ENCODE data around the gene P4HA1.

Gene P4HA1

DNA sequence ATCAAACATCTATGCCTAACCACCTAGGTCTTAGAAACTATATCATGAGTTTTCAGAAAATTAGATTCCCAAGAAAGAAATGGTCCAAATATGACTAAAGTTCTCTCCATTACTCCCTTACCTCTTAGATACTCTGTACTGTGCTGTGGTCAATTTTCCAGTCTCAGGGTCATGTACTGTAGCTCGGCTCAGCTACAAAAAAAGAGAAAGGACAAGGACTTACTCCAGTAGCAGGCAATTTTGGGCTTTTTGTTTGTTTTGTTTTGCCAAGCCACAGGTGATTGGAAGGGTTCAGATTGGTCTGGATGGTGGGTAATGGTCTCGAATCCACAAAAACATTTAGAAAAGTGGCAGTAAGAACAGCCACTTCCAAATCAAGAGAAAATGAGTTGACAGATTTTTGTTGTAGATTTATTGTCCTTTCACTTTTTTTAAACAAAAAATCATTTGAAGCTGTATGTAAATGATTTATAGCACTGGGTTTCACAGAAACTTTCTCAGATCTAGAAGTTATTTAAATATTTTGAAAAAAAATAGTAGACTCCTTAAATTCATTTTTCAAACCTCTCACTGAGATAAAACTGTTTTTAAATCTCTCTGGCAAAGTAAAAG, 52.8 kb downstream of the P4HA1 start:
- WGBS (ENCODE audit: extremely low coverage, insufficient coverage, insufficient read length), result no CpG with 5 or more reads among the region's 2 CpGs
- H2BK120ac ChIP-seq (ENCODE audit: insufficient read depth, low read length, poor library complexity), result no peak overlapping the region
- no peaks in the 10 kb centered on the region for H3K79me1 ChIP-seq (ENCODE audit: low read length)
- no peak overlapping the region for H4K8ac ChIP-seq (ENCODE audit: low read depth, low read length)
- H3K9me3 ChIP-seq (ENCODE audit: insufficient read depth, low read depth, low read length), result no peaks in the 10 kb centered on the region
- H3K14ac ChIP-seq (ENCODE audit: low read length), result no peak overlapping the region
- no peak overlapping the region for H4K12ac ChIP-seq (ENCODE audit: low read depth, low read length)
- H3K4me2 ChIP-seq (ENCODE audit: low read length), result no peak overlapping the region
- no peak overlapping the region for H2AK5ac ChIP-seq (ENCODE audit: low read length)
- no peak overlapping the region for H4K91ac ChIP-seq (ENCODE audit: low read depth, low read length)
- H3K4me1 ChIP-seq (ENCODE audit: control insufficient read depth in 1 of 2, insufficient read depth in 2 of 2, low read length in 2 of 2), result peaks cover 0 to 2% of the 10 kb centered on the region in 2 experiments
- no peaks in the 10 kb centered on the region for H3K27me3 ChIP-seq (ENCODE audit: insufficient read depth, low read length)
- H3K27ac ChIP-seq (ENCODE audit: low read depth, low read length), result no peak overlapping the region
- DNase-seq, result no peak
- no peak overlapping the region for H3K4ac ChIP-seq (ENCODE audit: low read depth, low read length)
- H3K18ac ChIP-seq (ENCODE audit: low read length), result no peak overlapping the region
- H2BK12ac ChIP-seq (ENCODE audit: low read length), result no peak overlapping the region
- no peak overlapping the region for H2BK5ac ChIP-seq (ENCODE audit: low read depth, low read length, poor library complexity)
- H3K4me3 ChIP-seq (ENCODE audit: low read depth, low read length), result no peak overlapping the region
- H2AFZ ChIP-seq (ENCODE audit: insufficient read depth, low read length, poor library complexity), result no peak overlapping the region
- H3K23ac ChIP-seq (ENCODE audit: low read length), result no peak overlapping the region
- no peak overlapping the region for H3K9ac ChIP-seq (ENCODE audit: low read length)
- H3K79me2 ChIP-seq (ENCODE audit: control insufficient read depth, insufficient read depth, low read length, poor library complexity), result no peaks in the 10 kb centered on the region
- H3K36me3 ChIP-seq (ENCODE audit: control insufficient read depth in 1 of 2, insufficient read depth in 2 of 2, low read length in 2 of 2), result peaks cover 0 to 3% of the 10 kb centered on the region in 2 experiments

DNA sequence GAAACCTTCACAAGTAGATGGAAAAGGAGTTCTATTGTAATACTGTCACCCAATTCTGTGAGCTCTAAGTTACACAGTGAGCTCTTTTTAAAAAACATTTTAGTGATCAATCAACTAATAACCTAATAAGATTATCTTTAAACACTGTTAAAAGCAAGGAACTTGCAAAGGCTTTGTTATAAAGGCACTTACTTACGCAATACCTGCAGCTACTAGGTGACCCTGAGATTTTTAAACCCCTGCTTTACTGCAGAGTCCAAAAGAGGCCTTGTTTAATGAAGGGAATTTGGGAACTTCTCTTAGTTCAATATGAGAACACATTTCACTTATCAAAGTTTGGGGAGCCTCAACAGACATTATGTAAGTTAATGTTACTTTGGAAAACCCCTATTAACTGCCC, 53.3 kb downstream of the P4HA1 start:
- Histone ChIP-seq H3K36me3 (ENCODE audit: control insufficient read depth in 1 of 2, insufficient read depth in 2 of 2, low read length in 2 of 2) (peaks cover 0 to 2% of the 10 kb centered on the region in 2 experiments), H3K4ac (ENCODE audit: low read depth, low read length) (no peak overlapping the region), H3K79me1 (ENCODE audit: low read length) (no peaks in the 10 kb centered on the region), H2BK12ac (ENCODE audit: low read length) (no peak overlapping the region), H3K27me3 (ENCODE audit: insufficient read depth, low read length) (no peaks in the 10 kb centered on the region), H3K4me1 (ENCODE audit: control insufficient read depth in 1 of 2, insufficient read depth in 2 of 2, low read length in 2 of 2) (peaks cover 0 to 2% of the 10 kb centered on the region in 2 experiments), H3K27ac (ENCODE audit: low read depth, low read length) (no peak overlapping the region), H2BK5ac (ENCODE audit: low read depth, low read length, poor library complexity) (no peak overlapping the region), H3K9ac (ENCODE audit: low read length) (no peak overlapping the region), H4K8ac (ENCODE audit: low read depth, low read length) (no peak overlapping the region), H2AFZ (ENCODE audit: insufficient read depth, low read length, poor library complexity) (no peak overlapping the region), H3K4me2 (ENCODE audit: low read length) (no peak overlapping the region), H3K23ac (ENCODE audit: low read length) (no peak overlapping the region), H2BK120ac (ENCODE audit: insufficient read depth, low read length, poor library complexity) (no peak overlapping the region), H3K9me3 (ENCODE audit: insufficient read depth, low read depth, low read length) (no peaks in the 10 kb centered on the region), H3K18ac (ENCODE audit: low read length) (no peak overlapping the region), H3K4me3 (ENCODE audit: low read depth, low read length) (no peak overlapping the region), H3K14ac (ENCODE audit: low read length) (no peak overlapping the region), H3K79me2 (ENCODE audit: control insufficient read depth, insufficient read depth, low read length, poor library complexity) (no peaks in the 10 kb centered on the region), H2AK5ac (ENCODE audit: low read length) (no peak overlapping the region), H4K12ac (ENCODE audit: low read depth, low read length) (no peak overlapping the region), H4K91ac (ENCODE audit: low read depth, low read length) (no peak overlapping the region)
- no CpG with 5 or more reads among the region's 1 CpG for WGBS (ENCODE audit: extremely low coverage, insufficient coverage, insufficient read length)
- DNase-seq, result no peak

DNA sequence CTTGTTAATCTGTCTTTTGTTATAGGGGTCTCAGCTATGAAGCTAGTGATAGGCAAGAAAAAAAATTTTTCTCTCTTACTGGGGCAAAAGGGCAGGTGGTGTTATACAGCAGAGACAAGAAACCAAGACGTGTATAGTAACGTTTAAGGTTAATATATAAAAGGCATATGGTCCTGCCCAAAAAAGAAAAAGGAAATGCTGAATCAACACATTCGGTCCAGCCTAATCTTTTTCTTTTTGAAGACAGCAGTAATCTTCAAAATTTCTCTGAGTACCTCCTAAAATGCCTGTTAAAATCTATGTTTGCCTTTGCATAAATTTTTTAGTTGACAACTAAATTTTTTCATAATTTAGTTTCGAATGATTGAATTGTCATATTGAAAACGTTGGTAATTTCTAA, 54.5 kb downstream of the P4HA1 start:
- H3K4ac ChIP-seq (ENCODE audit: low read depth, low read length), result no peak overlapping the region
- H2AFZ ChIP-seq (ENCODE audit: insufficient read depth, low read length, poor library complexity), result no peak overlapping the region
- no peak overlapping the region for H3K4me2 ChIP-seq (ENCODE audit: low read length)
- no peak overlapping the region for H3K4me3 ChIP-seq (ENCODE audit: low read depth, low read length)
- H2BK120ac ChIP-seq (ENCODE audit: insufficient read depth, low read length, poor library complexity), result no peak overlapping the region
- no peaks in the 10 kb centered on the region for H3K9me3 ChIP-seq (ENCODE audit: insufficient read depth, low read depth, low read length)
- H2AK5ac ChIP-seq (ENCODE audit: low read length), result no peak overlapping the region
- H3K23ac ChIP-seq (ENCODE audit: low read length), result no peak overlapping the region
- no peak overlapping the region for H3K18ac ChIP-seq (ENCODE audit: low read length)
- H4K91ac ChIP-seq (ENCODE audit: low read depth, low read length), result no peak overlapping the region
- H3K9ac ChIP-seq (ENCODE audit: low read length), result no peak overlapping the region
- H2BK5ac ChIP-seq (ENCODE audit: low read depth, low read length, poor library complexity), result no peak overlapping the region
- no peak overlapping the region for H3K27ac ChIP-seq (ENCODE audit: low read depth, low read length)
- DNase-seq, result no peak
- H4K12ac ChIP-seq (ENCODE audit: low read depth, low read length), result no peak overlapping the region
- no peaks in the 10 kb centered on the region for H3K79me2 ChIP-seq (ENCODE audit: control insufficient read depth, insufficient read depth, low read length, poor library complexity)
- no peaks in the 10 kb centered on the region for H3K27me3 ChIP-seq (ENCODE audit: insufficient read depth, low read length)
- no peaks in the 10 kb centered on the region for H3K79me1 ChIP-seq (ENCODE audit: low read length)
- peaks cover 0 to 2% of the 10 kb centered on the region in 2 experiments for H3K4me1 ChIP-seq (ENCODE audit: control insufficient read depth in 1 of 2, insufficient read depth in 2 of 2, low read length in 2 of 2)
- WGBS (ENCODE audit: extremely low coverage, insufficient coverage, insufficient read length), result no CpG with 5 or more reads among the region's 5 CpGs
- peaks cover 0 to 2% of the 10 kb centered on the region in 2 experiments for H3K36me3 ChIP-seq (ENCODE audit: control insufficient read depth in 1 of 2, insufficient read depth in 2 of 2, low read length in 2 of 2)
- no peak overlapping the region for H2BK12ac ChIP-seq (ENCODE audit: low read length)
- no peak overlapping the region for H4K8ac ChIP-seq (ENCODE audit: low read depth, low read length)
- no peak overlapping the region for H3K14ac ChIP-seq (ENCODE audit: low read length)

DNA sequence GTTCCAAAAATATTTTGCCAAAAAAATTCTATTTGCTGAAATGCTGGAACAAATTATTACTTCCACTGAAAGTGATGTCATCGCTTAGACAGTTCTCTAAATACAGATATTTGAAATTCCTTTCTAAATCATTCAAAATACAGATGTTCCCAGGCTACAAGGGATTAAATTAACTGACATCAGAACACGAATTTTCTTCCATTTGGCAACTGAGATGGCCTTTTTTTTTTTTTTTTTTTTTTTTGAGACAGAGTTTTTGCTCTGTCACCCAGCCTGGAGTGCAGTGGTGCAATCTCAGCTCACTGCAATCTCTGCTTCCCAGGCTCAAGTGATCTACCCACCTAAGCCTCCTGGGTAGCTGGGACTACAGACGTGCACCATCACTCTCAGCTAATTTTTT, 57.0 kb downstream of the P4HA1 start:
- H2BK5ac ChIP-seq (ENCODE audit: low read depth, low read length, poor library complexity), result no peak overlapping the region
- H3K14ac ChIP-seq (ENCODE audit: low read length), result no peak overlapping the region
- H4K8ac ChIP-seq (ENCODE audit: low read depth, low read length), result no peak overlapping the region
- H3K27ac ChIP-seq (ENCODE audit: low read depth, low read length), result no peak overlapping the region
- H3K4me1 ChIP-seq (ENCODE audit: control insufficient read depth in 1 of 2, insufficient read depth in 2 of 2, low read length in 2 of 2), result peaks cover 0 to 2% of the 10 kb centered on the region in 2 experiments
- WGBS (ENCODE audit: extremely low coverage, insufficient coverage, insufficient read length), result no CpG with 5 or more reads among the region's 3 CpGs
- no peak overlapping the region for H3K23ac ChIP-seq (ENCODE audit: low read length)
- H3K18ac ChIP-seq (ENCODE audit: low read length), result no peak overlapping the region
- H4K12ac ChIP-seq (ENCODE audit: low read depth, low read length), result no peak overlapping the region
- no peak overlapping the region for H3K4ac ChIP-seq (ENCODE audit: low read depth, low read length)
- DNase-seq, result peak; percentile 20 to 82
- H3K27me3 ChIP-seq (ENCODE audit: insufficient read depth, low read length), result no peaks in the 10 kb centered on the region
- H3K79me1 ChIP-seq (ENCODE audit: low read length), result no peaks in the 10 kb centered on the region
- H3K4me3 ChIP-seq (ENCODE audit: low read depth, low read length), result no peak overlapping the region
- H2AK5ac ChIP-seq (ENCODE audit: low read length), result no peak overlapping the region
- H2AFZ ChIP-seq (ENCODE audit: insufficient read depth, low read length, poor library complexity), result no peak overlapping the region
- H3K36me3 ChIP-seq (ENCODE audit: control insufficient read depth in 1 of 2, insufficient read depth in 2 of 2, low read length in 2 of 2), result peaks cover 0 to 6% of the 10 kb centered on the region in 2 experiments
- H3K9ac ChIP-seq (ENCODE audit: low read length), result no peak overlapping the region
- no peaks in the 10 kb centered on the region for H3K9me3 ChIP-seq (ENCODE audit: insufficient read depth, low read depth, low read length)
- no peak overlapping the region for H4K91ac ChIP-seq (ENCODE audit: low read depth, low read length)
- no peaks in the 10 kb centered on the region for H3K79me2 ChIP-seq (ENCODE audit: control insufficient read depth, insufficient read depth, low read length, poor library complexity)
- H3K4me2 ChIP-seq (ENCODE audit: low read length), result no peak overlapping the region
- H2BK120ac ChIP-seq (ENCODE audit: insufficient read depth, low read length, poor library complexity), result no peak overlapping the region
- no peak overlapping the region for H2BK12ac ChIP-seq (ENCODE audit: low read length)

Data from trophoblast cell (in vitro differentiated cells and primary cell).